Measurements from ENCODE around the gene KLF13. TPM values are rescaled to one million over a fixed set of nuclear protein-coding genes. Genes with fewer than 3 reads are reported as not detected.

KLF13 gene
- total RNA-seq, 1 experiment from 2014 or later: 78.6 TPM

GRCh38 chr15:31360158-31360561 is 33.5 kb downstream of the KLF13 start:
- ChIA-PET POLR2A (no interaction called here), CTCF (no interaction called here)
- intact Hi-C loops (cut with micrococcal nuclease; ENCODE audit: unreplicated experiment): no loop called here
- Histone ChIP-seq H3K4me1 (ENCODE audit: control insufficient read depth, insufficient read depth, low read length) (peaks cover 13% of the 10 kb centered on the region), H3K4me3 (ENCODE audit: low read depth in 2 of 2, low read length in 2 of 2) (no peak overlapping the region), H3K27me3 (ENCODE audit: control insufficient read depth, insufficient read depth, low read length) (no peaks in the 10 kb centered on the region), H3K27ac (ENCODE audit: low read length) (no peak overlapping the region), H3K36me3 (ENCODE audit: control insufficient read depth, insufficient read depth, low read length) (no peaks in the 10 kb centered on the region), H3K9me3 (ENCODE audit: control insufficient read depth, insufficient read depth, low read depth, low read length) (no peaks in the 10 kb centered on the region)
- in situ Hi-C loops (cut with HindIII; ENCODE audit: low pct_unique_long_range_greater_than_20kb, low sequenced_read_pairs): no loop called here
- no peak for TF ChIP-seq REST (IDR thresholded peaks at IDR 0.05; ENCODE audit: insufficient read depth in 1 of 2, low read depth in 2 of 2, low read length in 1 of 2)
- TF ChIP-seq SIN3A (IDR thresholded peaks at IDR 0.05; ENCODE audit: borderline replicate concordance, insufficient read depth, low read depth, low read length): no peak
- TF ChIP-seq POLR2AphosphoS5 (IDR thresholded peaks at IDR 0.05; ENCODE audit: low read depth, low read length): no peak
- no peak for TF ChIP-seq CTCF (IDR thresholded peaks at IDR 0.05)
- no peak for TF ChIP-seq TCF7L2 (IDR thresholded peaks at IDR 0.05; ENCODE audit: low read depth, low read length)
- no peak for DNase-seq (ENCODE audit: low read depth, low spot score)
- ATAC-seq: no peak
- no TSS peak for BruUV-seq (replicated peaks)

GRCh38 chr15:31360843-31361763 is 34.5 kb downstream of the KLF13 start:
- Histone ChIP-seq H3K9me3 (ENCODE audit: control insufficient read depth, insufficient read depth, low read depth, low read length) (no peaks in the 10 kb centered on the region), H3K36me3 (ENCODE audit: control insufficient read depth, insufficient read depth, low read length) (no peaks in the 10 kb centered on the region), H3K27me3 (ENCODE audit: control insufficient read depth, insufficient read depth, low read length) (no peaks in the 10 kb centered on the region), H3K4me3 (ENCODE audit: low read depth in 2 of 2, low read length in 2 of 2) (no peak overlapping the region), H3K27ac (ENCODE audit: low read length) (no peak overlapping the region), H3K4me1 (ENCODE audit: control insufficient read depth, insufficient read depth, low read length) (peaks cover 13% of the 10 kb centered on the region)
- BruUV-seq (replicated peaks): no TSS peak
- in situ Hi-C loops (cut with HindIII; ENCODE audit: low pct_unique_long_range_greater_than_20kb, low sequenced_read_pairs) (no loop called here), intact Hi-C loops (cut with micrococcal nuclease; ENCODE audit: unreplicated experiment) (no loop called here)
- no peak for DNase-seq (ENCODE audit: low read depth, low spot score)
- TF ChIP-seq TCF7L2 (IDR thresholded peaks at IDR 0.05; ENCODE audit: low read depth, low read length) (no peak), SIN3A (IDR thresholded peaks at IDR 0.05; ENCODE audit: borderline replicate concordance, insufficient read depth, low read depth, low read length) (no peak)
- ATAC-seq: no peak
- CTCF ChIA-PET: no interaction called here
- POLR2A ChIA-PET: no interaction called here
